Activated naive CD8-positive, alpha-beta T cell treated with anti-CD3 and anti-CD28 coated beads for 36 hours (primary cell): Measurements from ENCODE around the gene RWDD2A. TPM values are rescaled to one million over a fixed set of nuclear protein-coding genes. Genes with fewer than 3 reads are reported as not detected.
A peak's percentile ranks its signal among the peaks of the same experiment; 100 is the strongest.

Source experiments
- DNase-seq: peaks from one replicate; pipeline ENCODE4 v3.0.0; 2021
- H3K27ac Mint-ChIP-seq: one replicate; pipeline ENCODE4 v1.8.0; 2022; ENCODE audit warnings: mild to moderate bottlenecking, moderate library complexity, mixed read lengths
- H3K27me3 Mint-ChIP-seq: one replicate; pipeline ENCODE4 v1.8.0; 2022; ENCODE audit warnings: mild to moderate bottlenecking, mixed read lengths
- H3K36me3 Mint-ChIP-seq: one replicate; pipeline ENCODE4 v1.8.0; 2021; ENCODE audit warnings: mild to moderate bottlenecking, mixed read lengths
- H3K4me1 Mint-ChIP-seq: one replicate; pipeline ENCODE4 v1.8.0; 2021; ENCODE audit warnings: mixed read lengths
- H3K4me3 Mint-ChIP-seq: one replicate; pipeline ENCODE4 v1.8.0; 2022; ENCODE audit warnings: mild to moderate bottlenecking, moderate library complexity, mixed read lengths
- H3K9me3 Mint-ChIP-seq: one replicate; pipeline ENCODE4 v1.8.0; 2022; ENCODE audit warnings: mixed read lengths
- total RNA-seq, 2 experiments: library from RNA; stranded (reverse); gene quantifications; one replicate each; pipeline ENCODE4 v1.2.3, GENCODE V29; 2021

Gene RWDD2A
- total RNA-seq, result 1 to 10 TPM; 1.2 TPM

GRCh38 chr6:83192871-83193746 is at the start of gene RWDD2A, which contains the start of gene PGM3:
Gene RWDD2A, plus strand, starts transcription at chr6:83193357. Its CDS starts 1,095 bp downstream, at chr6:83194452.
Gene PGM3, minus strand, starts transcription at chr6:83193265. Its CDS starts 2,253 bp downstream, at chr6:83191012.
- no peaks in the 10 kb centered on the region for H3K9me3 Mint-ChIP-seq
- no peaks in the 10 kb centered on the region for H3K27me3 Mint-ChIP-seq
- H3K4me1 Mint-ChIP-seq, result peaks cover 36% of the 10 kb centered on the region
- H3K27ac Mint-ChIP-seq, result peak within 1 kb of the TSS; percentile 83
- no peaks in the 10 kb centered on the region for H3K36me3 Mint-ChIP-seq
- peak; percentile 93 for DNase-seq
- peak within 1 kb of the TSS; percentile 89 for H3K4me3 Mint-ChIP-seq

DNA sequence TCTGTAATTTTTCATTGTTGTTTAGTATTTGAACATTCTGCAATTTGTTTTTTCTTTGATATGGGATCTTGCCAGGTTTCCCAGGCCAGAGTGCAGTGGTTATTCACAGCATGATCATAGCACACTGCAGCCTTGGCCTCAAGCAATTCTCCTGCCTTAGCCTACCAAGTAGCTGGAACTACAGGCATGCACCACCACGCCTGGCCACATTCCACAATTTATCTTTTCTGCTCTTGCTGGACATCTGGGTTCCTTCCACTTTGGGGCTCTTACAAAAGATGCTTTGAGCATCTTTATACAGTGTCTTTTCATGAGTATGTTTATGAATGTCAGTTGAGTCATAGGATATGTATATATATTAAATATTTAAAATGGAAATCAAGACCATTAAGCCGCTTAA is 42.0 kb upstream of the RWDD2A start:
- DNase-seq, result no peak
- no peak overlapping the region for H3K4me3 Mint-ChIP-seq
- H3K27ac Mint-ChIP-seq, result no peak overlapping the region
- no peaks in the 10 kb centered on the region for H3K9me3 Mint-ChIP-seq
- peaks cover 2% of the 10 kb centered on the region for H3K4me1 Mint-ChIP-seq
- H3K36me3 Mint-ChIP-seq, result peaks cover 5% of the 10 kb centered on the region
- no peaks in the 10 kb centered on the region for H3K27me3 Mint-ChIP-seq

DNA sequence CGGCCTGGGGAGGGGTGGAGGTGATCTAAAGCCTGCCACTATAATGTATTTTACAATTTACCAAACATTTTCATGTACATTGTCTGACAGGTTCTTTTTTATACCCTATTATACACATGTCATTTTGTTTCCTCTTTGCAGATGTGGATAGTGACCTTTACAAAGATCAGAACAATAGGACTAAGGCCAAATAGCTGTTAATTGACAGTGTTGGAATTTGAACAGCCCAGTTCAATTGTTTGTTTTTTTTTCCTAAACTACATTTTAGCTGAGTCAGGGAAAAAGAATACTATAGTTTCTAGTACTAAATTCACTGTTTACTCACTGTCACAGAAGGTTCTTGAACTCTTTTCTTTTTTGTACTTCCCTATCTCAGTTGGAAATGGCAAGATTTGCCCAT is 40.2 kb upstream of the RWDD2A start:
- Mint-ChIP-seq H3K36me3 (peaks cover 3% of the 10 kb centered on the region), H3K27me3 (no peaks in the 10 kb centered on the region), H3K9me3 (no peaks in the 10 kb centered on the region), H3K4me3 (no peak overlapping the region), H3K4me1 (peaks cover 2% of the 10 kb centered on the region), H3K27ac (no peak overlapping the region)
- no peak for DNase-seq

- Mint-ChIP-seq H3K4me1 (no peaks in the 10 kb centered on the region), H3K27me3 (no peaks in the 10 kb centered on the region), H3K27ac (no peak overlapping the region), H3K4me3 (no peak overlapping the region), H3K9me3 (no peaks in the 10 kb centered on the region), H3K36me3 (peaks cover 3% of the 10 kb centered on the region)
- DNase-seq, result no peak
Measured at GRCh38 chr6:83153883-83154521, 39.2 kb upstream of the RWDD2A start.

GRCh38 chr6:83155794-83156193 is 37.4 kb upstream of the RWDD2A start:
- H3K9me3 Mint-ChIP-seq, result no peaks in the 10 kb centered on the region
- H3K27me3 Mint-ChIP-seq, result no peaks in the 10 kb centered on the region
- no peak overlapping the region for H3K4me3 Mint-ChIP-seq
- H3K36me3 Mint-ChIP-seq, result peaks cover 7% of the 10 kb centered on the region
- H3K4me1 Mint-ChIP-seq, result no peaks in the 10 kb centered on the region
- DNase-seq, result no peak
- no peak overlapping the region for H3K27ac Mint-ChIP-seq

DNA sequence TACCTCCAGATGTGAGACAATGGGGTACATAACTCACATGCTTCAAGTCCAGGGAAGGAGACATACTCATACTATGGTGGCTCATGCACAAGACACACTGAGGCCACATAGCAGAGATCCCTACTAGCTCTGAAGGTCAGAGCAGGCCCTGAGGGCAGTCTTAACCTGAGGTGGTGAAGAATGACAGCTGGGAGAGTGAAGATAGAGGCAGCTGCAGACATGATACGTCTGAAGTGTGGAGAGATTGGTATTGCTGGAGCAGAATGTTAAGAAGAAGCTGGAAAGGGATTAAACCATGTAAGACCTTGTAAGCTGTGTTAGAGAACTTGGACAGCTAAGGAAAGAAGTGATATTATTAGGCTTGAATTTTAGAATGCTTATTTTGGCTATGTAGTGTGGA is 33.0 kb upstream of the RWDD2A start:
- H3K27ac Mint-ChIP-seq, result no peak overlapping the region
- H3K4me1 Mint-ChIP-seq, result no peaks in the 10 kb centered on the region
- no peak overlapping the region for H3K4me3 Mint-ChIP-seq
- DNase-seq, result no peak
- peaks cover 7% of the 10 kb centered on the region for H3K36me3 Mint-ChIP-seq
- H3K9me3 Mint-ChIP-seq, result no peaks in the 10 kb centered on the region
- H3K27me3 Mint-ChIP-seq, result no peaks in the 10 kb centered on the region

DNA sequence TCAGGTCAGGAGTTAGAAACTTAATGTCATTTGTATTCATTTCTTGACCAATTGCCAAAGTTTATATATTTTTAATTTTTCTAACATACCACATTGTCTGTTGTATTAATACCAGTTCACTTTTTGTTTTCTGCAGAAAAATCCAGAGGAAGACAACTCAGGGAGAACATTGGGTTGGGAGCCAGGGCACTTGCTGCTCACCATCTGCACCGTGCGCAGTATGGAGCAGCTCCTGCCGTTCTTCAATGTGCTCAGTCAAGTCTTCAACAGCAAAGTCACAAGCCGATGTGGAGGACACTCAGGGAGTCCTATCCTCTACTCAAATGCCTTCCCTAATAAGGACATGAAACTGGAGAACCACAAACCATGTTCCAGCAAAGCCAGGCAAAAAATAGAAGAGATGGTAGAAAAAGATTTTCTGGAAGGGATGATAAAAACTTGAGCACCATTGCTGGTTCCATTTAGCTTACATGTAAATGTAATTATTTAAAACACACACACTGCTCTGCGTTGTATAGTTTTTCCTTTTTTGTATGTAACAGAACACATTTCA is 25.4 kb upstream of the RWDD2A start:
- Mint-ChIP-seq H3K4me3 (no peak overlapping the region), H3K27ac (no peak overlapping the region), H3K27me3 (no peaks in the 10 kb centered on the region), H3K9me3 (no peaks in the 10 kb centered on the region), H3K4me1 (no peaks in the 10 kb centered on the region), H3K36me3 (peaks cover 10% of the 10 kb centered on the region)
- no peak for DNase-seq

DNA sequence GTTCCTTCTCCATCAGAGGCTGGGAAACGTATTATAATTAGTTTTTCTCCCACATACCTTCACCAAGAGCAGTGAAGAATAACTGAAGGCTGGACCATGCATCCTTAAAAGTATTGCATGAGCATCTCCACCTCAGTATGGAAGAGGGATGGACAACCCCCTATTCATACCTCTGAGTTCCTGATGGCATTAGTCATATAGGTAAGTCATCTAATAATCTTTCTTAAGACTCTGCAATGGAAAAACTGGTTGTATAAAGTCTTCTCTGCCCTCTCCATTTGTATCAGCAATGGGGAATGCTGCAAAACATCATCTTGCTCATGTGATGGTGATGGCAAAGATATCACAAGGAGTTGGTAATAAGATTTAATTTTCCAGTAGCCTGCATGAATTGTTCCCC is 24.6 kb upstream of the RWDD2A start:
- DNase-seq, result no peak
- H3K27ac Mint-ChIP-seq, result peak overlapping the region; percentile 51
- no peaks in the 10 kb centered on the region for H3K4me1 Mint-ChIP-seq
- H3K27me3 Mint-ChIP-seq, result no peaks in the 10 kb centered on the region
- H3K4me3 Mint-ChIP-seq, result no peak overlapping the region
- no peaks in the 10 kb centered on the region for H3K9me3 Mint-ChIP-seq
- peaks cover 10% of the 10 kb centered on the region for H3K36me3 Mint-ChIP-seq

GRCh38 chr6:83169106-83169505 is 24.1 kb upstream of the RWDD2A start:
- no peaks in the 10 kb centered on the region for H3K4me1 Mint-ChIP-seq
- peak overlapping the region; percentile 29 for H3K27ac Mint-ChIP-seq
- H3K27me3 Mint-ChIP-seq, result no peaks in the 10 kb centered on the region
- no peaks in the 10 kb centered on the region for H3K9me3 Mint-ChIP-seq
- no peak for DNase-seq
- H3K4me3 Mint-ChIP-seq, result no peak overlapping the region
- H3K36me3 Mint-ChIP-seq, result peaks cover 10% of the 10 kb centered on the region

DNA sequence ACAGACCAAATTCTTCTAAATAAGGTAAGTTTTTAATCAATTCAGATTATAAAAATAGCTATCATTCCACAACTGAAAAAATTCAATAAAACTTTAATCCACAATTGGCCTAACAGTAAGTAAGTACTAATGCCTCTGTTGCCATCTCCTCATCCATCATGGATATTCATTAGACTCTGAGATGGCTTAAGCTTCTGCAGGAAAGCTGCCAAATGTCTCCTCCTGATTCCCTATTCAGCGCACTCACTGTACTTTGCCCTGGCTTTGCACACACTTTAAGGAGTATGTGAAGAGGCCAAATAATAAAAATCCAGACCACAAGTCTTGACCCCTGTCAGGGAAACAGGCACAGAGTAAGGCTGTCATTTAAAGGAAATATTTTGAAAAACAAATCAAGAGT is 23.6 kb upstream of the RWDD2A start:
- Mint-ChIP-seq H3K27ac (no peak overlapping the region), H3K4me1 (no peaks in the 10 kb centered on the region), H3K36me3 (peaks cover 8% of the 10 kb centered on the region), H3K4me3 (no peak overlapping the region), H3K9me3 (no peaks in the 10 kb centered on the region), H3K27me3 (no peaks in the 10 kb centered on the region)
- no peak for DNase-seq

DNA sequence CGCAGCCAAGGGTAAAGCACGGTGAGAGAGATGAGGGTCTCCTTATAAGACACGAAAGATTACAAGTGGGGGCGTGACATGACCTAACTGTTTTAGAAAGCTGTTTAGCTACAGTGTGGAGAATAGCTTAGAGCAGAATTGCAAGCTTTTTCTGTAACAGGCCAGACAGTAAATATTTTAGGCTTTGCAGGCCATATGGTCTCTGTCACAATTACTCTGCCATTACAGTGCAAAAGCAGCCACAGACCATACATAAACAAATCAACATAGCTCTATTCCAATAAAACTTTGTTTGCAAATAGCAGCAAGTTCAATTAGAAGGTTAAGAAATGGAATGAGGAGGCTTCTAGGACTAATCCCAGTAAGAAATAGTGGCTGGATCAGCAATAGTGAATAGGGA is 16.9 kb upstream of the RWDD2A start:
- H3K27ac Mint-ChIP-seq, result no peak overlapping the region
- H3K27me3 Mint-ChIP-seq, result no peaks in the 10 kb centered on the region
- no peak for DNase-seq
- no peak overlapping the region for H3K4me3 Mint-ChIP-seq
- H3K9me3 Mint-ChIP-seq, result no peaks in the 10 kb centered on the region
- peaks cover 2% of the 10 kb centered on the region for H3K36me3 Mint-ChIP-seq
- no peaks in the 10 kb centered on the region for H3K4me1 Mint-ChIP-seq

DNA sequence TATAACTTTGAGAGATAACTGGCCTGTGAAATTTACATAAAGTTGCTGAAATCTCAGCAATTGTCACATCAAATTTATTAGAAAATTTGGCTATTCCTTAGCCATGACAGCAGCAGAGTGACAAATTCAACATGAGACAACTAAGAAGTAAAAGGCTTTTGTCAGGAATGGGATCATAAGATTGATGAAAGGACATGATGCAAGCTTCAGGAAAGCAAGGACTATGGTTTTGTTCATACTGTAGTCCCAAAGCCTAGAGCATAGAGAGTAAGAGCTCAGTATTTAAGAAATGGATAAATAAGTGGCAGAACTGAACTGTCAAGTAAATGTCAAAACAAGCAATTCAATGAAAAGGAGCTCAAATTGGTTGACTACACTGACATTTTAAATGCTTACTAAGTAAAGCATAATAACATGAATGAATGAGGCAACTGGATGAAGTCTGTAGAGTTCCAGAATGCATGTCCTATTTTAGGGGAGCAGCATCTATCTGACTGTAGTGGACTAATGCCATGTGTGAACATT is 12.7 kb upstream of the RWDD2A start:
- Mint-ChIP-seq H3K4me3 (no peak overlapping the region), H3K36me3 (peaks cover 24% of the 10 kb centered on the region), H3K4me1 (no peaks in the 10 kb centered on the region), H3K9me3 (no peaks in the 10 kb centered on the region), H3K27me3 (no peaks in the 10 kb centered on the region), H3K27ac (no peak overlapping the region)
- DNase-seq, result no peak

GRCh38 chr6:83182114-83182513 is 11.0 kb upstream of the RWDD2A start:
- DNase-seq, result no peak
- H3K9me3 Mint-ChIP-seq, result no peaks in the 10 kb centered on the region
- H3K27me3 Mint-ChIP-seq, result no peaks in the 10 kb centered on the region
- peaks cover 4% of the 10 kb centered on the region for H3K4me1 Mint-ChIP-seq
- peaks cover 28% of the 10 kb centered on the region for H3K36me3 Mint-ChIP-seq
- H3K4me3 Mint-ChIP-seq, result no peak overlapping the region
- H3K27ac Mint-ChIP-seq, result no peak overlapping the region

DNA sequence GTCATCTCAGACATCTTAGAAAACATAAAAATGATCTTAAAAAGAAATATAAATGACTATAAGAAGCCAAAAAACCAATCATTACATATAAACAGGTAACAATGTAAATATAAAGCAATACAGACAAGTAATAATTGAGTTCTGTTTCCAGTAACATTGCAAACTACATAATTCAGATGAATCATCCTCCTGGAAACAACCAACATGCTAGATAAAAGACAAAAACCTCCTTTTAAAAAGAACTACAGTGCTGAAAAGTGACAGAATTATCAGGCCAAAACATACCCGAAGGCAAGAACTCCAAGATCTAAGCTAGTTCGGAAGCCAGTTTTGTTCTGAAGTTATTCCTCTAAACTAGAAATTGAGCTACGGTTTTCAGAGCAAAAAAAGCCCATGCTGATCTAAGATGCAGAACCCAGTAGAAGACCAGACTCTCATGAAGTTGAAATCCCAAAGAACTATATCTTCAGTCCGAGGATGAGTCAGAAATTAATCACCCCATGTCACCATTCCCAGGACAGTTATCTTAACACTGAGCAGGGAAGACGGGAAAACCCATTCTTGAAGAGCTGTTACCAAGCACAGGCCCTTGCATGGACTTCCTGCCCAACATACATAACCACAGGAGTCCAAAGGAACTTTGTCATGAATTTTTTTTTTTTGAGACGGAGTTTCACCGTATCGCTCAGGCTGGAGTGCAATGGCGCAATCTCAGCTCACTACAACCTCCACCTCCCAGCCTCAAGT is 9.9 kb upstream of the RWDD2A start:
- H3K27me3 Mint-ChIP-seq, result no peaks in the 10 kb centered on the region
- no peak overlapping the region for H3K27ac Mint-ChIP-seq
- no peak overlapping the region for H3K4me3 Mint-ChIP-seq
- H3K4me1 Mint-ChIP-seq, result peaks cover 6% of the 10 kb centered on the region
- DNase-seq, result no peak
- H3K9me3 Mint-ChIP-seq, result no peaks in the 10 kb centered on the region
- H3K36me3 Mint-ChIP-seq, result peaks cover 26% of the 10 kb centered on the region

DNA sequence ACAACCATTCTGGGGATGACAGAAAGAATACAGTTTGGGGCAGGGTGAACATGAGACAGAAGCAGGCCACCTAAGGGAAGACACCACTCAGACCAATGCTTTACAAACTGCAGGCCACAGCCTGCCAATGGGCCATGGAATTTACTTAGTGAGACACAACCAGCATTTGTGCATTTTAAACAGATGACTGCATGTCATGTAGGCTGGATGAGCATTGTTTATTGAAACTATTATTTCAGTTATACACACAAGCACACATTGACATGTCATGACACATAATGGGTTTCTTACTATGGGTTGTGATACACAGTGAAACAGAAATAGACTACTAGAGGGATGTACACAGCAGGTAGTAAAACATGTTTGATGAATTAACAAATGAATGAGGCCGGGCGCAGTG is 8.1 kb upstream of the RWDD2A start:
- H3K9me3 Mint-ChIP-seq, result no peaks in the 10 kb centered on the region
- peaks cover 26% of the 10 kb centered on the region for H3K36me3 Mint-ChIP-seq

More for the DNA sequence above, 8.1 kb upstream of the RWDD2A start:
- Mint-ChIP-seq H3K4me3 (no peak overlapping the region), H3K27me3 (no peaks in the 10 kb centered on the region), H3K27ac (no peak overlapping the region), H3K4me1 (peaks cover 15% of the 10 kb centered on the region)
- no peak for DNase-seq
